ENCODE measurements around the gene CSGALNACT2.

- no peak for TF ChIP-seq ZNF217 (CRISPR knock-in tag; IDR thresholded peaks at IDR 0.05)
- TF ChIP-seq POLR2A (conservative IDR thresholded peaks at IDR 0.05), result no peak
- no peak for TF ChIP-seq CTCF (IDR thresholded peaks at IDR 0.05 in 2 of 3, conservative IDR thresholded peaks at IDR 0.05 in 1 of 3; ENCODE audit: insufficient read depth in 2 of 3, low read depth in 1 of 3, low read length in 3 of 3)
- TF ChIP-seq SRF (CRISPR knock-in tag; IDR thresholded peaks at IDR 0.05), result no peak
Observed at GRCh38 chr10:43228783-43229207, 90.5 kb downstream of the CSGALNACT2 start.
